Activated CD8-positive, alpha-beta T cell treated with anti-CD3 and anti-CD28 coated beads for 36 hours (primary cell): ENCODE measurements around the gene KDM8. TPM values are rescaled to one million over a fixed set of nuclear protein-coding genes. Genes with fewer than 3 reads are reported as not detected.

ENCODE experiments used
- ATAC-seq: fragments of 200-7000 bp; cut with Tn5 transposase; one replicate; pipeline ENCODE4 v1.10.0; 2021; ENCODE audit warnings: mild to moderate bottlenecking, moderate library complexity
- CTCF ChIA-PET: fragments of 350-600 bp; sonication (Branson Sonifier 250); formaldehyde crosslinking; loops from one replicate; lab custom pipeline; 2021; ENCODE audit warnings: antibody characterized with exemption; lab: Charles Lee
- POLR2A ChIA-PET: fragments of 350-600 bp; sonication (Branson Sonifier 250); formaldehyde crosslinking; loops from one replicate; lab custom pipeline; 2021; ENCODE audit warnings: antibody characterized with exemption; lab: Charles Lee
- DNase-seq: peaks from one replicate; pipeline ENCODE4 v3.0.0-alpha.2; 2020
- H3K27ac Mint-ChIP-seq: one replicate; pipeline ENCODE4 v1.8.0; 2021; ENCODE audit warnings: mild to moderate bottlenecking, mixed read lengths
- H3K27me3 Mint-ChIP-seq: one replicate; pipeline ENCODE4 v1.8.0; 2021; ENCODE audit warnings: mixed read lengths
- H3K36me3 Mint-ChIP-seq: one replicate; pipeline ENCODE4 v1.8.0; 2021; ENCODE audit warnings: low read depth, mixed read lengths
- H3K4me1 Mint-ChIP-seq: one replicate; pipeline ENCODE4 v1.8.0; 2021; ENCODE audit warnings: low read depth, mixed read lengths
- H3K4me3 Mint-ChIP-seq: one replicate; pipeline ENCODE4 v1.8.0; 2021; ENCODE audit warnings: mild to moderate bottlenecking, moderate library complexity, mixed read lengths
- H3K9me3 Mint-ChIP-seq: one replicate; pipeline ENCODE4 v1.8.0; 2021; ENCODE audit warnings: mixed read lengths
- intact Hi-C: fragments of 100-400 bp; cut with micrococcal nuclease; formaldehyde crosslinking; loops from one replicate; pipeline ENCODE4 v1.10.0; 2022
- total RNA-seq, 2 experiments: library from RNA; stranded (reverse); gene quantifications; one replicate each; pipeline ENCODE4 v1.2.3, GENCODE V29; 2021
- TF ChIP-seq, protein P1 (sequence below): fragments of 200-600 bp; IDR thresholded peaks from one replicate; pipeline ENCODE4 v1.8.0; 2022; ENCODE audit warnings: antibody characterized with exemption, mild to moderate bottlenecking

Gene KDM8
- total RNA-seq, 2 experiments from 2014 or later, result 10.9 to 12.7 TPM

DNA sequence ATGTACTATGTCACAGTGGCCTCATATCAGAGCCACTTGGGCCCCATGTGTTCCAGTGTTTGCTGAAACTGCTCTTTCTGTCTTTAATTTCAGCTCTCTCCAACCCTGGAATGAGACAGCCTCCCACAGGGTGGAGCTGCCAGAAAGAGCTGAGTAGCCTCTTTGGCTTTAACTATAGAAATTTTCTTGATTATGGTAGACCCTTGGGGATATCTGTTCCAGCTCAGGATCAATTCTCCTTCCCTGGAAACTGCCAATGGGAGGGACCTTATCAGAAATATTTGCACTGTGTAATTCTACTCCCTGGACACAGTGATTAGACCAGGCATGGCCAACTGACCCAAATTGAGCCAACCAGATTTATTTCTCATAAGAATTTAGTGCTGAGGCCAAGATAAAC is 39.0 kb upstream of the KDM8 start:
- H3K4me3 Mint-ChIP-seq, result no peak overlapping the region
- no peak for ATAC-seq
- H3K4me1 Mint-ChIP-seq, result peaks cover 13% of the 10 kb centered on the region
- peaks cover 4% of the 10 kb centered on the region for H3K9me3 Mint-ChIP-seq
- TF ChIP-seq, protein P1, sequence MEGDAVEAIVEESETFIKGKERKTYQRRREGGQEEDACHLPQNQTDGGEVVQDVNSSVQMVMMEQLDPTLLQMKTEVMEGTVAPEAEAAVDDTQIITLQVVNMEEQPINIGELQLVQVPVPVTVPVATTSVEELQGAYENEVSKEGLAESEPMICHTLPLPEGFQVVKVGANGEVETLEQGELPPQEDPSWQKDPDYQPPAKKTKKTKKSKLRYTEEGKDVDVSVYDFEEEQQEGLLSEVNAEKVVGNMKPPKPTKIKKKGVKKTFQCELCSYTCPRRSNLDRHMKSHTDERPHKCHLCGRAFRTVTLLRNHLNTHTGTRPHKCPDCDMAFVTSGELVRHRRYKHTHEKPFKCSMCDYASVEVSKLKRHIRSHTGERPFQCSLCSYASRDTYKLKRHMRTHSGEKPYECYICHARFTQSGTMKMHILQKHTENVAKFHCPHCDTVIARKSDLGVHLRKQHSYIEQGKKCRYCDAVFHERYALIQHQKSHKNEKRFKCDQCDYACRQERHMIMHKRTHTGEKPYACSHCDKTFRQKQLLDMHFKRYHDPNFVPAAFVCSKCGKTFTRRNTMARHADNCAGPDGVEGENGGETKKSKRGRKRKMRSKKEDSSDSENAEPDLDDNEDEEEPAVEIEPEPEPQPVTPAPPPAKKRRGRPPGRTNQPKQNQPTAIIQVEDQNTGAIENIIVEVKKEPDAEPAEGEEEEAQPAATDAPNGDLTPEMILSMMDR, result no peak
- intact Hi-C loops, result no loop called here
- H3K36me3 Mint-ChIP-seq, result no peaks in the 10 kb centered on the region
- DNase-seq, result no peak
- no peaks in the 10 kb centered on the region for H3K27me3 Mint-ChIP-seq
- no peak overlapping the region for H3K27ac Mint-ChIP-seq
- CTCF ChIA-PET, result interaction anchor here (1.0 to 5.3 kb wide), 3 partner anchors 9 to 203 kb away, joined by 3 to 43 read pairs (median 22); no protein-coding TSS in a partner anchor
- POLR2A ChIA-PET, result no interaction called here

DNA sequence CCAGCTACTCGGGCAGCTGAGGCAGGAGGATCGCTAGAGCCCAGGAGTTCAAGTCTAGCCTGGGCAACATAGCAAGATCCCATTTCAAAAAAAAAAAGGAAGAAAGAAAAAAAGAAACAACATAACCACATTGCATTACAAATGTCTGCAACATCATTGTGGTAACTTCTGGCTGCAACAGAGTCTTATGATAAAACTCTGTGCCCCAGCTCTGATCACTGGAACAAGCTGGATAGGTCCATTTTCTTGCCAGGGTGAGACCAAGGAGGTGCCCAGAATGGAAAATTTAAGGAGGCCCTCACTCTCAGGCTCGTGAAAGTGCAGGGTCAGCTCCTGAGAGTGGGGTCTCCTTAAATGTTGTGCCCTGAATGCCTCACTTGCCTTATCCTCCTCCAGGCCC is 37.8 kb upstream of the KDM8 start:
- CTCF ChIA-PET, result interaction anchor here (0.8 to 5.3 kb wide), 4 partner anchors 10 to 202 kb away, joined by 3 to 43 read pairs (median 12); no protein-coding TSS in a partner anchor
- Mint-ChIP-seq H3K4me1 (peaks cover 25% of the 10 kb centered on the region), H3K4me3 (no peak overlapping the region), H3K9me3 (peaks cover 7% of the 10 kb centered on the region), H3K36me3 (no peaks in the 10 kb centered on the region), H3K27ac (no peak overlapping the region), H3K27me3 (no peaks in the 10 kb centered on the region)
- intact Hi-C loops, result no loop called here
- DNase-seq, result no peak
- POLR2A ChIA-PET, result interaction anchor here (0.6 to 1.1 kb wide), 2 partner anchors 10 to 526 kb away, joined by 3 to 4 read pairs; no protein-coding TSS in a partner anchor
- TF ChIP-seq, protein P1, result no peak
- ATAC-seq, result no peak

DNA sequence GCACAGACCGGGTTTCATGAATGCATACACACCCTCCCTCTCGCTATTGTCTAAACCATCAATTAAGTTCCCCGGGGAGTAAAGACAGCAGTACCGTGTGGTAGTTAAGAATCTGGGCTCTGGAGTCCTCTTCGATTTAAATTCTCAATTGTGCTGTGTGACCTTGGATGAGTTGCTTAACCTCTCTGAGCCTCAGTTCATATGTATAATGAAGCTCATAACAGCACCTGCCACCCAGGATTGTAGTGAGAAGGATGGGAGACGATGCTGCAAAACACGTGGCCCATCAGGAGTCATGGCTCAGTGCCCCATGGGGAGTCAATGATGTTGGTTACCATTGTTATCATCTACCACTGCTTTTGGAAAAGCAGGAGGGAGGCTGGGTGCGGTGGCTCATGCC is 34.5 kb upstream of the KDM8 start:
- intact Hi-C loops, result no loop called here
- Mint-ChIP-seq H3K4me3 (no peak overlapping the region), H3K27ac (no peak overlapping the region), H3K4me1 (peaks cover 51% of the 10 kb centered on the region), H3K36me3 (peaks cover 3% of the 10 kb centered on the region), H3K27me3 (no peaks in the 10 kb centered on the region), H3K9me3 (peaks cover 15% of the 10 kb centered on the region)
- ChIA-PET CTCF (interaction anchor here (0.8 to 4.2 kb wide), 8 partner anchors 9 to 199 kb away, joined by 3 to 44 read pairs (median 4); partner anchors contain the start of gene KDM8), POLR2A (interaction anchor here (0.7 to 2.8 kb wide), 8 partner anchors 9 to 236 kb away, joined by 3 to 8 read pairs (median 4); partner anchors contain the start of gene KDM8)
- TF ChIP-seq, protein P1, result no peak
- DNase-seq, result no peak
- no peak for ATAC-seq

DNA sequence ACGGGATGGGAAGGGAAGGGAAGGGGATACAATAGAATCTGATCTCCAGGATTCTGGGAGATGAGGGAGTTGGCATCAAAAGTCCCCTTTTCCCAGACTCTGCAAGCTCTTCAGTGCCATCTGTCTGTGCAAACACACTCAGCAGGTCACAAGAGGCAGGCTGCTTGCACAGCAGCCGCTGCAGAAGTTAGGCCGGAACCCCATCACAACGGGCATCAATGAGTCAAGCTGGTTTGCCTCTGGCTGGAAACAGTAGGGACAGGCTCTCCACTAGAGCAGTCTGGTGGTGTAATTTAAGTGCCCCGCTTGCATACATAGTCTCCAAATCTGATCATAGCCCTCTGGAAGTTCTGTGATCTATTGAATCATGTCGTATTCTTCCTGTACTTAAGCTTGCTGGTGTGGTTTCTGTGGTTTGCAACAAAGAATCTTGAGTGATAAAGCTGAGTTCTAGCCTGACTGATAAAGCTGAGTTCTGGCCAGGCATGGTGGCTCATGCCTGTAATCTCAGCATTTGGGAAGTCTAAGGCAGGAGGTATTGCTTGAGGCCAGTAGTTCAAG is 33.7 kb upstream of the KDM8 start:
- peak overlapping the region; percentile 27 for H3K4me3 Mint-ChIP-seq
- ATAC-seq (peak; percentile 89), DNase-seq (peak; percentile 90)
- H3K27me3 Mint-ChIP-seq, result no peaks in the 10 kb centered on the region
- H3K27ac Mint-ChIP-seq, result peak overlapping the region; percentile 72
- ChIA-PET POLR2A (interaction anchor here (0.7 to 2.8 kb wide), 12 partner anchors 10 to 236 kb away, joined by 3 to 8 read pairs (median 4); partner anchors contain the start of gene KDM8), CTCF (interaction anchor here (0.7 to 4.2 kb wide), 17 partner anchors 8 to 234 kb away, joined by 3 to 44 read pairs (median 4); partner anchors contain the start of gene KDM8)
- intact Hi-C loops, result loop anchor here (5.0 kb wide), 2 partner anchors 68 to 198 kb away; no protein-coding TSS in a partner anchor
- TF ChIP-seq, protein P1, result no peak
- peaks cover 14% of the 10 kb centered on the region for H3K9me3 Mint-ChIP-seq
- peaks cover 3% of the 10 kb centered on the region for H3K36me3 Mint-ChIP-seq
- H3K4me1 Mint-ChIP-seq, result peaks cover 59% of the 10 kb centered on the region

DNA sequence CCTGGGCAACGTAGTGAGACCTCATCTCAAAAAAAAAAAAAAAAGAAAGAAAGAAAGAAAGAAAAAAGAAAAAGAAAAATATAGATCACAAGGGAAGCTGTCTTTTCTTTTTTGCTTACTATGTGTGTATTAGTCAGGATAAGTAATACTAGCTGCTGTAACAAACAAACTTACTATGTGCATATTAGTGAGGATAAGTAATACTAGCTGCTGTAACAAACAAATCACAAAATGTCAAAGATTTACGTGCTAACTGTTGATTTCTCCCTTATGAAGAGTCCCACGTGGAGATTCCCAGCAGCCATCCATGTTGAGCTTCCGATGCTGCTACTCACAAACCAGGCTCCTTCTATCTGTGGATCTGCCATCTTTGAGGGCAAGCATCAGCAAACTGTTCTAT is 31.7 kb upstream of the KDM8 start:
- Mint-ChIP-seq H3K4me1 (peaks cover 73% of the 10 kb centered on the region), H3K36me3 (peaks cover 3% of the 10 kb centered on the region), H3K4me3 (no peak overlapping the region), H3K27me3 (no peaks in the 10 kb centered on the region), H3K27ac (no peak overlapping the region), H3K9me3 (peaks cover 14% of the 10 kb centered on the region)
- ATAC-seq (no peak), DNase-seq (no peak)
- TF ChIP-seq, protein P1, result no peak
- intact Hi-C loops, result loop anchor here (5.0 kb wide), 2 partner anchors 66 to 196 kb away; no protein-coding TSS in a partner anchor
- CTCF ChIA-PET, result interaction anchor here (1.3 to 4.2 kb wide), 4 partner anchors 8 to 197 kb away, joined by 3 to 44 read pairs (median 24); no protein-coding TSS in a partner anchor
- POLR2A ChIA-PET, result interaction anchor here (1.0 to 2.1 kb wide), 4 partner anchors 63 to 291 kb away, joined by 3 to 5 read pairs (median 4); no protein-coding TSS in a partner anchor
